ENCODE measurements around the gene ULK4.
"Not testable (repeated sequence)": the region's sequence is repeated elsewhere in the genome, so short reads cannot be mapped to it uniquely, and the experiment has no call there.

ULK4 gene

GRCh38 chr3:41983091-41983490, 21.2 kb upstream of the ULK4 start:
- H3K4me1 ChIP-seq (ENCODE audit: insufficient read depth, low read length); H3K9ac ChIP-seq (ENCODE audit: low read depth, low read length); H3K36me3 ChIP-seq (ENCODE audit: insufficient read depth, low read length); H3K9me3 ChIP-seq (ENCODE audit: control insufficient read depth, insufficient read depth, low read length): not testable (repeated sequence)

- H3K36me3 ChIP-seq (ENCODE audit: insufficient read depth, low read length); H3K4me1 ChIP-seq (ENCODE audit: insufficient read depth, low read length); H3K9ac ChIP-seq (ENCODE audit: low read depth, low read length); H3K9me3 ChIP-seq (ENCODE audit: control insufficient read depth, insufficient read depth, low read length): not testable (repeated sequence)
Observed at GRCh38 chr3:41977401-41977800, 15.5 kb upstream of the ULK4 start.

GRCh38 chr3:41975416-41976103, 13.7 kb upstream of the ULK4 start:
- Histone ChIP-seq H3K9me3 (ENCODE audit: control insufficient read depth, insufficient read depth, low read length) (no peaks in the 10 kb centered on the region), H3K4me1 (ENCODE audit: insufficient read depth, low read length) (no peaks in the 10 kb centered on the region), H3K36me3 (ENCODE audit: insufficient read depth, low read length) (no peaks in the 10 kb centered on the region), H3K9ac (ENCODE audit: low read depth, low read length) (no peak overlapping the region)

- H3K36me3 ChIP-seq (ENCODE audit: insufficient read depth, low read length) = no peaks in the 10 kb centered on the region
- H3K4me1 ChIP-seq (ENCODE audit: insufficient read depth, low read length) = no peaks in the 10 kb centered on the region
- H3K9me3 ChIP-seq (ENCODE audit: control insufficient read depth, insufficient read depth, low read length) = no peaks in the 10 kb centered on the region
- H3K9ac ChIP-seq (ENCODE audit: low read depth, low read length) = no peak overlapping the region
Observed at GRCh38 chr3:41974223-41974622, 12.3 kb upstream of the ULK4 start.

- no peaks in the 10 kb centered on the region for H3K36me3 ChIP-seq (ENCODE audit: insufficient read depth, low read length)
- no peak overlapping the region for H3K9ac ChIP-seq (ENCODE audit: low read depth, low read length)
- no peaks in the 10 kb centered on the region; the same call in 1 of the 2 replicates for H3K9me3 ChIP-seq (ENCODE audit: control insufficient read depth, insufficient read depth, low read length)
- no peaks in the 10 kb centered on the region for H3K4me1 ChIP-seq (ENCODE audit: insufficient read depth, low read length)
Observed at GRCh38 chr3:41972802-41973201, 10.9 kb upstream of the ULK4 start.

GRCh38 chr3:41966206-41966605, 4.3 kb upstream of the ULK4 start:
- Histone ChIP-seq H3K4me1 (ENCODE audit: insufficient read depth, low read length) (no peaks in the 10 kb centered on the region), H3K9me3 (ENCODE audit: control insufficient read depth, insufficient read depth, low read length) (no peaks in the 10 kb centered on the region; the same call in 1 of the 2 replicates), H3K9ac (ENCODE audit: low read depth, low read length) (no peak overlapping the region), H3K36me3 (ENCODE audit: insufficient read depth, low read length) (no peaks in the 10 kb centered on the region)

- no peak overlapping the region for H3K9ac ChIP-seq (ENCODE audit: low read depth, low read length)
- H3K9me3 ChIP-seq (ENCODE audit: control insufficient read depth, insufficient read depth, low read length) = no peaks in the 10 kb centered on the region; the same call in 1 of the 2 replicates
- H3K36me3 ChIP-seq (ENCODE audit: insufficient read depth, low read length) = no peaks in the 10 kb centered on the region
- H3K4me1 ChIP-seq (ENCODE audit: insufficient read depth, low read length) = no peaks in the 10 kb centered on the region
Observed at GRCh38 chr3:41963823-41964222, 1.9 kb upstream of the ULK4 start.

- Histone ChIP-seq H3K36me3 (ENCODE audit: insufficient read depth, low read length) (no peaks in the 10 kb centered on the region), H3K9ac (ENCODE audit: low read depth, low read length) (peak overlapping the region; percentile 76; the same call in 1 of the 2 replicates), H3K9me3 (ENCODE audit: control insufficient read depth, insufficient read depth, low read length) (no peaks in the 10 kb centered on the region), H3K4me1 (ENCODE audit: insufficient read depth, low read length) (no peaks in the 10 kb centered on the region)
Observed at GRCh38 chr3:41960826-41961750, 815 bp downstream of the ULK4 start.

- H3K4me1 ChIP-seq (ENCODE audit: insufficient read depth, low read length) = no peaks in the 10 kb centered on the region
- H3K9ac ChIP-seq (ENCODE audit: low read depth, low read length) = no peak overlapping the region
- no peaks in the 10 kb centered on the region for H3K9me3 ChIP-seq (ENCODE audit: control insufficient read depth, insufficient read depth, low read length)
- H3K36me3 ChIP-seq (ENCODE audit: insufficient read depth, low read length) = no peaks in the 10 kb centered on the region
Observed at GRCh38 chr3:41956574-41956973, 5.3 kb downstream of the ULK4 start.

- no peaks in the 10 kb centered on the region for H3K9me3 ChIP-seq (ENCODE audit: control insufficient read depth, insufficient read depth, low read length)
Observed at GRCh38 chr3:41955192-41955591, 6.7 kb downstream of the ULK4 start.

GRCh38 chr3:41943311-41943843, 18.5 kb downstream of the ULK4 start:
- Histone ChIP-seq H3K9me3 (ENCODE audit: control insufficient read depth, insufficient read depth, low read length) (peaks cover 5% of the 10 kb centered on the region), H3K36me3 (ENCODE audit: insufficient read depth, low read length) (no peaks in the 10 kb centered on the region), H3K4me1 (ENCODE audit: insufficient read depth, low read length) (no peaks in the 10 kb centered on the region), H3K9ac (ENCODE audit: low read depth, low read length) (no peak overlapping the region)

More at GRCh38 chr3:41955192-41955591, 6.7 kb downstream of the ULK4 start:
- Histone ChIP-seq H3K9ac (ENCODE audit: low read depth, low read length) (no peak overlapping the region), H3K36me3 (ENCODE audit: insufficient read depth, low read length) (no peaks in the 10 kb centered on the region), H3K4me1 (ENCODE audit: insufficient read depth, low read length) (no peaks in the 10 kb centered on the region)

- no peaks in the 10 kb centered on the region for H3K36me3 ChIP-seq (ENCODE audit: insufficient read depth, low read length)
- H3K9me3 ChIP-seq (ENCODE audit: control insufficient read depth, insufficient read depth, low read length) = peaks cover 5% of the 10 kb centered on the region
- no peaks in the 10 kb centered on the region for H3K4me1 ChIP-seq (ENCODE audit: insufficient read depth, low read length)
- H3K9ac ChIP-seq (ENCODE audit: low read depth, low read length) = no peak overlapping the region
Observed at GRCh38 chr3:41940393-41940792, 21.5 kb downstream of the ULK4 start.

GRCh38 chr3:41936384-41936783, 25.5 kb downstream of the ULK4 start:
- H3K9ac ChIP-seq (ENCODE audit: low read depth, low read length) = no peak overlapping the region
- no peaks in the 10 kb centered on the region for H3K4me1 ChIP-seq (ENCODE audit: insufficient read depth, low read length)
- peaks cover 5% of the 10 kb centered on the region for H3K9me3 ChIP-seq (ENCODE audit: control insufficient read depth, insufficient read depth, low read length)
- H3K36me3 ChIP-seq (ENCODE audit: insufficient read depth, low read length) = no peaks in the 10 kb centered on the region

- no peaks in the 10 kb centered on the region for H3K36me3 ChIP-seq (ENCODE audit: insufficient read depth, low read length)
- H3K9ac ChIP-seq (ENCODE audit: low read depth, low read length) = no peak overlapping the region
- H3K4me1 ChIP-seq (ENCODE audit: insufficient read depth, low read length) = no peaks in the 10 kb centered on the region
- no peaks in the 10 kb centered on the region for H3K9me3 ChIP-seq (ENCODE audit: control insufficient read depth, insufficient read depth, low read length)
Observed at GRCh38 chr3:41933154-41933676, 28.7 kb downstream of the ULK4 start.
